Measurements from ENCODE around the gene CMSS1.

The CMSS1 gene

DNA sequence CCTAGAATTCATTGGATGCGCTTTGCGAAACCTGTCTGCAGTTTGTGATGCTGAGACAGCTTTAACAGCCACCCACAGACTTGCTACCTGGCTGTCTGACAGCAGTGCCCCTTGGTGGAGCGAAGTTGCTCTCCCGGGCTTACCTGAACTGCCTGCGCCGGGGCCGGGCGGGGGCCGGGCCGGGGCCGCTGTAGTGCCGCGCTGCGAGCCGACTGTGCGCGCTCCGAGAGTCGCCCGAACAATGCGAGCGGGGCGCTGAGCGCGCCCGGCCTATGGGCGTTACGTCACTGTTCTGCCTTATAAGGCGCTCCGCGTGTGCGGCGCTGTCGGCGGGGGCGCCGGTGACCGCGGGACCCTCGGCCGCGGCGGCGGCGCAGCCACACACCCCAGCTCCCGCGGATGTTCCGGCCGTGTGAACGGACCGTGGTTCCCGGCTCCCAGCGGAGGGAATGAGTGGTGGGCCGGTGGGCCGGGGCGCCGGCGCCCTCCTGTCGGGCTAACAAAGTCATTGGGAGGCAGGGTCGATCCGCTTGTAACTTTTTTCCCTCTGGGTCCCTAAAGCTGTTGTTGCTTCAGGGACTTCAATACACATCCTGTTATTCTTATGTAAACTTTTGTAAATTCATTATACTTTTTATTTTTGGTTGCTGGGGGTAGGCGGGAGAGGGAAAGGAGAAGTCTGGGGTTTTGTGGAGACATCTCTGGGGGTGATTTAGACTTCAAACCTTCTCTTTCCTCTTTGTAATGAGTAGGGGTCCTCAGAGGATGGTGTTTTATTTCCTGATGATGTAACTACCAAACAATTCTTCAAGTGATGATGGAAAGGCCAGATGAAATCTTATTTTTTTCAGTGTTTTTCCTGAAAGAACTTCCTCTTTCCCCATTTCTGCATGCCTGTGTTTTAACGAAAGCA is 58.5 kb downstream of the CMSS1 start:
- peak; percentile 42 for DNase-seq

GRCh38 chr3:99877031-99877579 is 59.4 kb downstream of the CMSS1 start:
- DNase-seq = no peak

GRCh38 chr3:99878005-99878404 is 60.3 kb downstream of the CMSS1 start:
- no peak for DNase-seq

- no peak for DNase-seq
Observed at GRCh38 chr3:99879275-99879674, 61.6 kb downstream of the CMSS1 start.

DNA sequence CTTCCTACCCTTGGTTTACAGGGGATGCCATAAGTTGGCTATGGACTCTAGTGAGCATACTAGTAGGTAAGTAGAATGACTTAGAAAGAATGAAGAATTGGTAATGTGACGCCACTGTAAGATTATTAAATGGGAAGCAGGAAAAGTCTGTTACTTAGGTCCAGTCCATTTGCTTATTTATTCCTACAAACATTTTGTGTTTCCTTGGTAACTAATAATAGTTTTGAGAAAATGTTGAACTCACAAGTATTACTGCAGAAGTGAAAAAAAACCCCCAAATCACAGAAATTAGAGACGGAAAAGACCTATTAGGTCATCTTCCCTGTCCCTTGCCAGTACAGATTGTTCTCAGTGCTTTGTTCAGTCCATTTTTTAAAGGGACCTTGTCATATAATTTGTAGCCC is 63.5 kb downstream of the CMSS1 start:
- no peak for DNase-seq

DNA sequence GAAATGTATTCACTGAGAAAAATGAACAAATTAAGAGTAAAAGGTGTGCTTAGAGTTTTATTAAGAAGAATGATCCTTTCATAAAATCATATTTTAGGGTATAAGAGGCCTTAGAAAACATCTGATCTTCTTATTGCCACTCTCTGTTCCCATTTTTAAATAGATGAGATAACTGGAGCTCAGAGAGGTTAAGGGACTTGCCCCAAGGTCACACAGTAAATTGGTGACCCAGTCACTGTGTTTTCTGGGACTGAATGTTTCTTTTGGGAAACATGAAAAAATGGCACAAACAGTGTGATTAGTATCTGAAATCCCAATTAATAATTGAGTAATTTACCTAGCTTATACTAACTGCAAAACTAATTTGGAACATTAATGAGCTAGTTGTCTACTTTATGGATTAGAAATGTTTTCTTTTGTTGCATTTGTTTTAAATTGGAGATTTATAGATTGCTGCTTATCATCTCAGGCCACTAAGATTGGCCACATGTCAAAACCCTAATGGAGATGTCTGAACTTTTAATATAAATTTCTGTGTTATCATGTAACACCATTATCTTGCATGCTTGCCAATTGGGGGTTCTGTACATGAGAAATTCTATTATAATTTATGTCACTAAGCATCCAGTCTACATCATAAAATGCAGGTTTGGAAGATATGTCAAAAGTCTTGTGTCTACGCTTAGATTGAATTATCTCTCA is 64.9 kb downstream of the CMSS1 start:
- no peak for DNase-seq

- no peak for DNase-seq
Observed at GRCh38 chr3:99883138-99883461, 65.4 kb downstream of the CMSS1 start.

DNA sequence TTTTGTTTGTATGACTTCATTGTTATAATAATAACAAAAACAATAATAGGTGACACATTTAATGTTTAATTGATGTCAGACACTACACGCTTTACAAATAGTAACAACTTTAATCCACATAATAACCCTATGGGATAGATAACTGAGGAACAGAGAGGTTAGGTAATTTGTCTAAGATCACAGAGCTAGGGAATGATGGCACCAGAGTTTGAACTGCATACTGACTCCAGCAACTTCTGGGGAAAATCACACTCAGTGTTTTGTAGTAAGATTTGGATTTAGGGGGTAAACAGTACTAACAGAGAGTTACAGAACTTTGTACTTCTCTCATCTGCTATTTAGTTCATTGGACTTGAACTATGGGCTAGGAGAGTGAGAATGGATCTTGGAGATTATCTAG is 66.0 kb downstream of the CMSS1 start:
- no peak for DNase-seq

- DNase-seq = no peak
Observed at GRCh38 chr3:99884484-99884883, 66.8 kb downstream of the CMSS1 start.

DNA sequence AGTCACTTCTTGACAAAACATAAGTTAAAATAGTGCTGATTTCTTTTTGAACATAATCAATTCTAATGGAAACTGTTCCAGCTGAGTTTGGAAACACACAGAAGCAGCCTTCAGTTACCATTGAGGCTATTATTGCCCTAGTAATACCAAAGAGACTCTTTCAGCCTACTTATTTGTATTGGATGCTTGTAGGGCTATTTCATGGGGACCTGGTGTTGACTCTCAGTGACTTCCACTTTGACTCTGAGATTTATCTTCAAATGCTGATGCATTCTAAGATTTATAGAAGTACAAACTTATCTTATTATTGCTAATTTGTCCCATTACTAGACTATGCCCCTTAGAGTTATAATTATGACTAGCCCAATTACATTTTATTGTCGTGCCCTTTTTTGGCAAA is 67.4 kb downstream of the CMSS1 start:
- DNase-seq = no peak

DNA sequence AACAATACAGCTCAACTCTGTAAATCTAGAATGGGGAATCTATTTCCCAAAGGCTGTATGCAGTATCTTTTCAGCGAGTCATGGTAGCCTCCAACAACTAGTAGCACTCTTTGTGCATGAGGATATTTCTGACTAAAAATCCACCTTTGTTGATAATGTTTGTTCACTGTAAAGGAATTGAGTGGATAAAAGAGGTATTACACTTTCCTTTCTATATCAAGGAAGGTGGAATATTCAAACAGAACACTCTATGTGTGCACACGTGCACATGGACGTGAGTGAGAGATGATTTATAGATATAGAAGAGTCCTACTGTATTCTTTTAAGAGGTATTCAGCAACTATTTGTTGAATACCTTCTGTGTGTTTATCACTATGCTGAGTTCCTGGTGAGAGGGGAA is 68.2 kb downstream of the CMSS1 start:
- no peak for DNase-seq

DNA sequence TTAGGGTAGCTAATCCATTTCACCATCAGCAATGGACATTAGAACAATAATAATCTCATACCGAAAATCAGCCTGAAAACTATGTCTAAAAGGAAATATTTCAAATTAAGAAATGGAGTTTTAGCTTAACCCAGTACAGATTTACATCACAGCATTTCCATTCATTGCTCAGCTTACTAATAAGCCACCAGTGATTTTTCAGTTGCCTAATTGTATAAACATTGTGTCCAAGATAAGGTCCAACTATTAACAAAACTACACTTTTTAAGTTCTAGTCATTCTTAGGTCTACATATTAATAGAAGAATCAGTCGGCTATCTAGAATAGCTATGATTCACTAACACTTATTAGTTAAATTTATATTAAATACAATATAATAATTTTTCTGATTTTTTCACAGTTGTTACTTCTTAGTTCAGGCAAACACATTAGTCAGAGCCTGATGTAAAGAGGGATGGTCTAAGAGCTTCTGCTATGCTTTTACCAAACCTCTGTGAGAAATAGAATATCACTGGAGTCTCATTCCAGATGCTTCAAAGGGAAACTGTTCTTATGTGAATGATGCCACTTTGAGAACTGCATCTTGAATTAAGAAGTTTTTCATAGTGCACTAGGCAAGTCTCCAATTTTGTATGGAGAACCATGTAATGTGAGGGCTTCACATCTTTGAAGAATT is 74.1 kb downstream of the CMSS1 start:
- DNase-seq = no peak

DNA sequence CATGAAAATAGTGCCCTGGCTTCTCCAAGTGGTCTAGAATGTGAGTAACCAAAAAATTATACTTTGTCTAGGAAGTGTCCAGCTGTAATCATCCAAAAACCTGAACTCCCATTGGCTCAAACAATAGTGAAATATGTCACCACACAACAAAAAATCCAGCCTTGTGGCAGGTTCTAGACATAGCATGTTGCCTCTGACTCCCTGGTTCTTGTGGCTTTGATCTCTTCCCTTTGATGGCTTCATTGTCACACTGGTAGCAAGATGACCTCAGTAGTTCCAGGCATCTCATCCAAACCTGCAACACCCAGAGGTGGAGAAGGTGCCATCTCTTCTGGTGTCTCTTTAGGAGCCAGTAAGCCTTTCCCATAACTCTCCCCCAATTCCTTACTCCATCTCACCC is 74.7 kb downstream of the CMSS1 start:
- no peak for DNase-seq

DNA sequence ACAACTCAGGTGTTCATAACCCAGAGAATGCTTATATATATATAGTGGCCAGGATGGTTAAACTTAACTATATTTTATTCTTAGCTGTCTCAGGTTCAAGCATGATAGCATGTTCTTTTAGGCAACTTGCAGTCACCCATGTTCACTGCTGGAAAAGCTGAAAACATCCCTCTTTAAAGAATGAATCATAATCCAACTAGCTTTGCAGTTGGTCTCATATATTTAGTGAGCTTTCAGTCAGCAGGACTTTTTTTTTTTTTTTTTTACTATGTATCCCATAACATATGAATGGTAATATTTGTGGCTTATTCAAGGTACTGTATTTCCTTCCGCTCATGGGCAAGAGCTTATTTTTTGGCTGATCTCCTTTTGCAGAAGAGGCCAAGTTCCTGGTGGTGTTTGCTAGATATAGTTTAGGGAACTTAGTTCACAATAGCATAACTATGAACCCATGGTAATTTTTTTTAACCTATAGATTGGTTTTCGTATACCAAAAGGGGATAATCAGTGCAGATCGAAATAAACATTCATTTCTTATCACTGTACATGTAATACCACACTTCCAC is 77.6 kb downstream of the CMSS1 start:
- DNase-seq = no peak

DNA sequence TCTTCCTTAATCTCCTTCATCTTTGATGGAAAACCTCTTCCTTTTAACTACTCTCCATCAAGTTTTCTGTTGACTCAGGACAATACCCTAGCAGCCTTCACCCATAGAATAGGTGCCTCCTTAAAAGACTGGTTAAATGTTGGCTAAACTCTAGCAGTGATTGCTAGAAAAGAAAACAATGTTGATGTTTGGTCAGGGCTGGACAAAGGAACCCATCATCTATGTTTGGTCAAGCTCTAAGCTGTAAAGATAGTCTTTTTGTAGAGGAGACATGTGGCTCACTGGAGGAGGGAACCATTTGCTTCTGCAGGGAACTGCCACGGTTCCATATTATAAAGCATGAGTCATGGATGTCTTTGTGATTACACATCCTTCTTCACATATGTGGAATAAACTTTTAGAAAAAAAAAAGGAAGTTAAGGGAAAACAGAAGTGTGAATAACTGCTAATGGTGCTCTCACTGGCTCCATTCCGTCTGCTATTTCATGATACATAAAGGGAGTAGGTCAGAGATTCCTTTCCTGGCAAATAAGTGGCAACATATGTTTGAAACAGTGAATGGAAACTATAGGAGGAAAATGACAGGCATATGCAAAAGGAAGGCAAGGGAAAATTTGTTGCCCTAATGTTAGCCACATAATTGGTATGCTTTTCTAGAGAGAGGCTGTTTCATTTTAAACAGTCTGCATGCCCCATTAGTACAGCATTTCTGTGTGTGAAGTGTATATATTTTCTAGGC is 78.2 kb downstream of the CMSS1 start:
- no peak for DNase-seq

GRCh38 chr3:99896482-99896881 is 78.8 kb downstream of the CMSS1 start:
- DNase-seq = no peak

- no peak for DNase-seq
Observed at GRCh38 chr3:99899603-99900002, 81.9 kb downstream of the CMSS1 start.

GRCh38 chr3:99900248-99900647 is 82.6 kb downstream of the CMSS1 start:
- DNase-seq = no peak

GRCh38 chr3:99901200-99901926 is 83.7 kb downstream of the CMSS1 start:
- no peak for DNase-seq

- no peak for DNase-seq
Observed at GRCh38 chr3:99902091-99902490, 84.4 kb downstream of the CMSS1 start.

DNA sequence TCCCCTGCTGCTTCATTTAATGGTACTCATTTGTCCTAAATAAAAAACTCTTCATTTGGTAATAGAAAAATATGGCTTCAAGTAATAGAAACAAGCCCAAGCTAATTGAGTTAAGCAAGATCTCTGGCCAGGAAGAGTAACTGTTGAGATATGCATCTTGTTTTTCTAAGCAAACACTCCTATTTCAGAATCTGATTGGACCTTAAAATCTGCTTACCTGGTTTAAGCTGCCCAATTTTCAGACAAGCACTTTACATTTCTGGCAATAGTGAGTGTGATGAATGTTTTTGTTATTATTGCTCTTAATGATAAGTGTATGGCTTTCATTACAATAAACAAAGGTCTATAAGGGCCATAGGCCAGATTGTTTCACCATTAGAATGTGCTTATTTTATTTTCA is 86.2 kb downstream of the CMSS1 start:
- DNase-seq = no peak

Measured in NCI-H526 treated with DMSO at 0.1 percent for 48 hours (cell line).